ENCODE data around the gene RFX2. TPM values are rescaled to one million over a fixed set of nuclear protein-coding genes. Genes with fewer than 3 reads are reported as not detected.

RFX2 gene
- total and polyA plus RNA-seq, 2 experiments from 2014 or later: 2.3 to 4.9 TPM

GRCh38 chr19:6034512-6034911 lies 75.8 kb downstream of the RFX2 start:
- Histone ChIP-seq H3K9me3 (ENCODE audit: low read depth) (no peaks in the 10 kb centered on the region), H3K9me2 (replicated peaks; ENCODE audit: insufficient read depth) (no peaks in the 10 kb centered on the region), H3K27ac (no peak overlapping the region), H3K79me2 (no peaks in the 10 kb centered on the region), H4K20me1 (ENCODE audit: insufficient read depth, poor library complexity, severe bottlenecking) (no peaks in the 10 kb centered on the region), H3K4me1 (ENCODE audit: insufficient read depth) (no peaks in the 10 kb centered on the region), H3K4me3 (no peak overlapping the region), H3K27me3 (no peaks in the 10 kb centered on the region), H3K4me2 (no peak overlapping the region), H2AFZ (no peak overlapping the region), H3K36me3 (replicated peaks; ENCODE audit: insufficient read depth, low read depth) (no peaks in the 10 kb centered on the region)
- TF ChIP-seq CTCF (IDR thresholded peaks at IDR 0.05; ENCODE audit: poor library complexity) (no peak), EZH2phosphoT487 (IDR thresholded peaks at IDR 0.05; ENCODE audit: low read depth, severe bottlenecking, unreplicated experiment) (no peak)
- 98% methylated on average over 4 of the region's 4 CpGs for WGBS (ENCODE audit: low lambda C conversion rate, missing lambda C conversion rate)
- DNase-seq (ENCODE audit: low spot score): no peak

- no peaks in the 10 kb centered on the region for H4K20me1 ChIP-seq (ENCODE audit: insufficient read depth, poor library complexity, severe bottlenecking)
- WGBS (ENCODE audit: low lambda C conversion rate, missing lambda C conversion rate): 96% methylated on average over 4 of the region's 4 CpGs
- H3K36me3 ChIP-seq (replicated peaks; ENCODE audit: insufficient read depth, low read depth): no peaks in the 10 kb centered on the region
- H3K4me3 ChIP-seq: no peak overlapping the region
- TF ChIP-seq CTCF (IDR thresholded peaks at IDR 0.05; ENCODE audit: poor library complexity) (no peak), EZH2 (IDR thresholded peaks at IDR 0.05; ENCODE audit: borderline replicate concordance) (no peak), EZH2phosphoT487 (IDR thresholded peaks at IDR 0.05; ENCODE audit: low read depth, severe bottlenecking, unreplicated experiment) (no peak)
- H3K79me2 ChIP-seq: no peaks in the 10 kb centered on the region
- H3K9me3 ChIP-seq (ENCODE audit: low read depth): no peaks in the 10 kb centered on the region
- H3K4me1 ChIP-seq (ENCODE audit: insufficient read depth): no peaks in the 10 kb centered on the region
- no peak for DNase-seq (ENCODE audit: low spot score)
- H3K9me2 ChIP-seq (replicated peaks; ENCODE audit: insufficient read depth): no peaks in the 10 kb centered on the region
- no peak overlapping the region for H3K27ac ChIP-seq
- H3K4me2 ChIP-seq: no peak overlapping the region
- H3K27me3 ChIP-seq: no peaks in the 10 kb centered on the region
- H2AFZ ChIP-seq: no peak overlapping the region
Observed at GRCh38 chr19:6033744-6034264, 76.5 kb downstream of the RFX2 start.

GRCh38 chr19:6032827-6033226 lies 77.5 kb downstream of the RFX2 start:
- no peaks in the 10 kb centered on the region for H3K4me1 ChIP-seq (ENCODE audit: insufficient read depth)
- 94% methylated on average over 9 of the region's 9 CpGs for WGBS (ENCODE audit: low lambda C conversion rate, missing lambda C conversion rate)
- H3K27ac ChIP-seq: no peak overlapping the region
- no peak overlapping the region for H3K4me2 ChIP-seq
- no peak overlapping the region for H2AFZ ChIP-seq
- no peaks in the 10 kb centered on the region for H3K9me3 ChIP-seq (ENCODE audit: low read depth)
- no peaks in the 10 kb centered on the region for H4K20me1 ChIP-seq (ENCODE audit: insufficient read depth, poor library complexity, severe bottlenecking)
- no peak for TF ChIP-seq CTCF (IDR thresholded peaks at IDR 0.05; ENCODE audit: poor library complexity)
- no peak for TF ChIP-seq EZH2phosphoT487 (IDR thresholded peaks at IDR 0.05; ENCODE audit: low read depth, severe bottlenecking, unreplicated experiment)
- no peak for TF ChIP-seq EZH2 (IDR thresholded peaks at IDR 0.05; ENCODE audit: borderline replicate concordance)
- no peaks in the 10 kb centered on the region for H3K9me2 ChIP-seq (replicated peaks; ENCODE audit: insufficient read depth)
- H3K36me3 ChIP-seq (replicated peaks; ENCODE audit: insufficient read depth, low read depth): no peaks in the 10 kb centered on the region
- H3K4me3 ChIP-seq: no peak overlapping the region
- no peaks in the 10 kb centered on the region for H3K27me3 ChIP-seq
- no peaks in the 10 kb centered on the region for H3K79me2 ChIP-seq
- DNase-seq (ENCODE audit: low spot score): no peak

- WGBS (ENCODE audit: low lambda C conversion rate, missing lambda C conversion rate): 67% methylated on average over 4 of the region's 4 CpGs
Observed at GRCh38 chr19:6032381-6032780, 77.9 kb downstream of the RFX2 start.

More at GRCh38 chr19:6032381-6032780, 77.9 kb downstream of the RFX2 start:
- no peak overlapping the region for H2AFZ ChIP-seq
- H3K79me2 ChIP-seq: no peaks in the 10 kb centered on the region
- no peaks in the 10 kb centered on the region for H3K4me1 ChIP-seq (ENCODE audit: insufficient read depth)
- H4K20me1 ChIP-seq (ENCODE audit: insufficient read depth, poor library complexity, severe bottlenecking): no peaks in the 10 kb centered on the region
- no peaks in the 10 kb centered on the region for H3K9me2 ChIP-seq (replicated peaks; ENCODE audit: insufficient read depth)
- no peak for TF ChIP-seq EZH2phosphoT487 (IDR thresholded peaks at IDR 0.05; ENCODE audit: low read depth, severe bottlenecking, unreplicated experiment)
- no peak for TF ChIP-seq CTCF (IDR thresholded peaks at IDR 0.05; ENCODE audit: poor library complexity)
- TF ChIP-seq EZH2 (IDR thresholded peaks at IDR 0.05; ENCODE audit: borderline replicate concordance): no peak
- no peaks in the 10 kb centered on the region for H3K27me3 ChIP-seq
- DNase-seq (ENCODE audit: low spot score): no peak
- no peak overlapping the region for H3K4me3 ChIP-seq
- H3K36me3 ChIP-seq (replicated peaks; ENCODE audit: insufficient read depth, low read depth): no peaks in the 10 kb centered on the region
- H3K9me3 ChIP-seq (ENCODE audit: low read depth): no peaks in the 10 kb centered on the region
- H3K4me2 ChIP-seq: no peak overlapping the region
- no peak overlapping the region for H3K27ac ChIP-seq
